Muscle layer of duodenum (tissue), 2 donors: ENCODE measurements around the gene CADPS.

Experiments
- H3K27ac ChIP-seq: one replicate; pipeline ENCODE4 v1.7.0; 2013; ENCODE audit warnings: mild to moderate bottlenecking, low read length
- H3K27me3 ChIP-seq: one replicate; pipeline ENCODE4 v1.7.0; 2013; ENCODE audit warnings: low read depth, mild to moderate bottlenecking, control low read depth, low read length
- H3K36me3 ChIP-seq, 2 donors: one replicate each; pipeline ENCODE4 v1.7.0; 2013; ENCODE audit warnings: low read length in 2 of 2, control low read depth in 1 of 2, mild to moderate bottlenecking in 1 of 2; ENCODE audit not compliant: insufficient read depth in 2 of 2, control insufficient read depth in 1 of 2
- H3K4me1 ChIP-seq, 2 donors: one replicate each; pipeline ENCODE4 v1.7.0; 2013; ENCODE audit warnings: low read length in 2 of 2, mild to moderate bottlenecking in 2 of 2, control low read depth in 1 of 2, moderate library complexity in 1 of 2; ENCODE audit not compliant: insufficient read depth in 2 of 2, control insufficient read depth in 1 of 2
- H3K4me3 ChIP-seq, 2 donors: one replicate each; pipeline ENCODE4 v1.7.0; 2013; ENCODE audit warnings: low read length in 2 of 2, low read depth in 1 of 2, mild to moderate bottlenecking in 1 of 2
- H3K9me3 ChIP-seq, 2 donors: one replicate each; pipeline ENCODE4 v1.7.0; 2013; ENCODE audit warnings: low read length in 2 of 2, control low read depth in 1 of 2, mild to moderate bottlenecking in 1 of 2; ENCODE audit not compliant: control insufficient read depth in 1 of 2
- donor health status: healthy.

CADPS gene

DNA sequence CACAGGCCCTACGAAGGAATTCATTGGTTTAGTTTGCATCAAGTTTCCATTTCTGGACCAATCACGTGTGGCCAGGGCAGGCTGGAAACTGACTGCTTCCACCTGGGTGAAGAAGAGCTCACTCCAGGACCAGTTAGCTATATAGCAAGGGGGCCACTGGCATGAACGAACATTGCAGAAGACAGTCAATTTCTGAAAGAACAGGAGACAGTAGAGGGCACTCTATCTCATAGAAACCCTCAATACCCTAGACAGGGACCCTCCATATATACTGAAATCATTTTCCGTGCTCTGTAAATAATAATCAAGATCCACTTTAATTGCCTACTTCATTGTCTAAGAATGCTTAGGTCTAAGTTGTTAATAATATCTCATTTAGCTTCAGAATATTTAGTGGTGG is 215.6 kb downstream of the CADPS start:
- no peak overlapping the region for H3K27ac ChIP-seq
- no peaks in the 10 kb centered on the region for H3K36me3 ChIP-seq
- H3K4me1 ChIP-seq = no peaks in the 10 kb centered on the region
- no peak overlapping the region for H3K4me3 ChIP-seq
- H3K9me3 ChIP-seq = no peaks in the 10 kb centered on the region
- no peaks in the 10 kb centered on the region for H3K27me3 ChIP-seq

DNA sequence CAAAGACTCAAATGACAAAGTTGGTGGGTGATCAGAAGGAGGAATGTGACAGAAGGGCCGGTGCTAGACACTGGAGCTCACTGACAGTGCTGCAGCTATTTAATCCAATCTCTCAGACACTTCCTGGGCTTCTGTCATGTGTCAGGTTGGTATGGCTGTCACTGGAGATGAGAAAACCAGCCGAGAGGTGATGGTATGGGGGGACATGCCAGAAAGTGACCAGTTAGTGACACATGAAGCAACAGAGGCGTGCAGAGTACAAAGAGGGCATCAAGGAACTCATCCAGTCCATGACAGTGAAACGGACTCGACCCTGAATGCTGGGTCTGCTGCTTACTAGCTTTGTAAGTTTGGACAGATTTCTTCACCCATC is 219.5 kb downstream of the CADPS start:
- no peaks in the 10 kb centered on the region for H3K4me1 ChIP-seq

GRCh38 chr3:62655056-62655690 is 220.0 kb downstream of the CADPS start:
- no peaks in the 10 kb centered on the region for H3K27me3 ChIP-seq
- H3K4me3 ChIP-seq = no peak overlapping the region
- no peaks in the 10 kb centered on the region for H3K36me3 ChIP-seq
- no peaks in the 10 kb centered on the region for H3K9me3 ChIP-seq
- no peak overlapping the region for H3K27ac ChIP-seq
- H3K4me1 ChIP-seq = no peaks in the 10 kb centered on the region

More for the DNA sequence above, 219.5 kb downstream of the CADPS start:
- no peaks in the 10 kb centered on the region for H3K27me3 ChIP-seq
- H3K27ac ChIP-seq = no peak overlapping the region
- H3K36me3 ChIP-seq = no peaks in the 10 kb centered on the region
- H3K9me3 ChIP-seq = no peaks in the 10 kb centered on the region
- no peak overlapping the region for H3K4me3 ChIP-seq

DNA sequence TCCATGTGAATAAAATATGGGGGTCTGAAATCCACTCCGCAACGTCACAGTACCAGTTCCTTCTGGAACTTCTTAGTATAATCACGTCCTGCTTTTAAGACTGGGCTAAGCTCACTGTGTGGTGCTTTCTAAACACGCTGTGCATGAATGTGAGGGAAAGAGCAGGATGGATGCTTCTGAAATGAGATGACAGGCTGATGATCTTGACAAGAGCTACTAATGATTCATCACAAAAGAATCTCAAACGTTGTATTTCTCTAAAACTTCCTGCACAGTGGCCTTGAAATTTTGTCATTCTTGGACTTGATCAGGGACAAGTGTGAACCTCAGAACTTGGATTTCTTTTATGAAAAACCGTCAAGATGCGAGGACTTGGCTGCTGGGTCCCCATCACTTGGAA is 221.4 kb downstream of the CADPS start:
- Histone ChIP-seq H3K27me3 (no peaks in the 10 kb centered on the region), H3K4me1 (no peaks in the 10 kb centered on the region), H3K36me3 (no peaks in the 10 kb centered on the region), H3K4me3 (no peak overlapping the region), H3K9me3 (no peaks in the 10 kb centered on the region), H3K27ac (no peak overlapping the region)

DNA sequence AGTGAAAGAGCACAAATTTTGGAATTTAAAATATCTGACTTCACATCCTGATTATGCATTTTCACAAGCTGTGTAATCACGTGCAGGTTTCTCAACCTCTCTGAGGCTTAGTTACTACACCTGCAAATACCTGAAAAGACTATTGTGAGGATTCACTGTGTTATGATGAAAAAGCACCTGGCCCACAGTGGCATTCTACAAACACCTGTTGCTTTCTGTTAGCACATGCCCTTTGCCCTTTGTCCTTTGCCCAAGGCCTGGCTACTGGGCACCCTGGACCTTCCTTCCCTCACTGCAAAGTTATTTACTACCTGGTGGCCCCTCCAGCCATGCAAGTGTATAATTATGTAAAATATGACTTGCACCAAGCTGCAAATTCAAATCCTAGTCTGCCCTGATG is 227.5 kb downstream of the CADPS start:
- H3K27me3 ChIP-seq = no peaks in the 10 kb centered on the region
- no peaks in the 10 kb centered on the region for H3K9me3 ChIP-seq
- no peak overlapping the region for H3K4me3 ChIP-seq
- H3K36me3 ChIP-seq = no peaks in the 10 kb centered on the region
- no peaks in the 10 kb centered on the region for H3K4me1 ChIP-seq
- no peak overlapping the region for H3K27ac ChIP-seq

DNA sequence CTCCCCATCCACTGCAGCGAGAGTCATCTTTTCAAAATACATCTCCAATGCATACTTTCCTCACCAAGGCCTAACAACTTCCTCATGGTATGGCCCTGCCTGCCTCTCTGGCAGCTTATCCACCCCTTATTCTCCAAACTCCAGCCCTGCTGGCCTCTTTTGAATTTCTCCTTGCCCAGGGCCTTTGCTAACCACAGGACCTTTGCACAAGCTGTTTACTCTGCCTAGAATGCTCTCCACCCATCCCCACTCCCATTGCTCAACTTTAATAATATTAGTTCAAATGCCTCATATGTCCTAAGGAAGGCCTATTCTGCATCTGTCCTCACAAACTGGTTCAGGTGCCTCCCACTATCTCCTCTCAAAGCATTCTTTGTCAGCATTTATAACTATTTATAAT is 230.7 kb downstream of the CADPS start:
- no peaks in the 10 kb centered on the region for H3K27me3 ChIP-seq
- H3K27ac ChIP-seq = no peak overlapping the region
- no peak overlapping the region for H3K4me3 ChIP-seq
- H3K4me1 ChIP-seq = no peaks in the 10 kb centered on the region
- no peaks in the 10 kb centered on the region for H3K9me3 ChIP-seq
- no peaks in the 10 kb centered on the region for H3K36me3 ChIP-seq

DNA sequence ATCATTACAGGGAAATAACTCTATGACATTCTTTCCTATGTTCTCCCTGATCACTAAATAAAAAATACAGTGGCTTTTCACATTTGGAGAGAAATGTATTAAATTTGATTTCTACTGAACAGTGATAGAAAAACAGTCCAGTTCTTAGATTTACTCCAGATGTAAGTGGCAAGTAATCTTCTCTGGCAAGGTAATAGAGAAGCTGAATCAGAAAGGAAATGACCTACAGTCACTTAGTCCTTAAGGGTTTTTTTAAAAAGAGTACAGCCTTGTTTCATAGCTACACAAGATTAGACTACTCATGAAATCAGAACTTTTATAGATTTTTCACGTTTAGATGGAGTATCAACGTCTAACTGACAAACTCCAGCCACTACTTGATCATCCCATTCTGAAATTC is 236.9 kb downstream of the CADPS start:
- Histone ChIP-seq H3K4me1 (no peaks in the 10 kb centered on the region), H3K9me3 (no peaks in the 10 kb centered on the region), H3K27me3 (no peaks in the 10 kb centered on the region), H3K4me3 (no peak overlapping the region), H3K27ac (no peak overlapping the region), H3K36me3 (no peaks in the 10 kb centered on the region)

DNA sequence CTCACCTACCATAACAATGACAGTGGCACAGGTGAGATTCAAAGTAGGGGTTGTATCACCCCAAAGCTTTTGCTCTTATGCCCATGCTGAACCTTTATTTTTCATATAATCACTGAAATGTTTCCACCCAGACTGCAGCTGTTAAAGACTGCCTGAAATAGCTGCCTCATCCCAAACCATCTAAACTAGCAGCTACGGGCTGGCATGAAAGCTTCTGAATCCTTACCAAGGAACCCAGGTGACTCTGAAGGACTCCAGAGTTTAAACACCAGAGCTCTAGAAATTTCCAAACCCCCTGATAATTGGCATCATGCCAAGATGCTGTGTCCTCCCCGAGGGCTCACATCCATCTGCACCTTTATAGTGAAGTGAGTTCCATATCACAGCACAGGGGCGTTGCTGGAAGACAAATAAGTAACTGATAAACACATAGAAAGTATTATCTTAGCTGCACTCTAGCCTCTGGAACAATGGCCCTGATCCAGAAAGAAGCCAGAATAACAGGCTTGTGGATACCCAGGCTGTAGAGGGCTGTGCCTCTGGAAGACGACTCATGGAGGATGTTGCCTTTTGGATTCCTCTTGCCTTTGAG is 238.9 kb downstream of the CADPS start:
- H3K27ac ChIP-seq = no peak overlapping the region
- H3K27me3 ChIP-seq = no peaks in the 10 kb centered on the region
- H3K9me3 ChIP-seq = no peaks in the 10 kb centered on the region
- H3K36me3 ChIP-seq = no peaks in the 10 kb centered on the region
- H3K4me1 ChIP-seq = no peaks in the 10 kb centered on the region
- H3K4me3 ChIP-seq = no peak overlapping the region

GRCh38 chr3:62632510-62633294 is 242.5 kb downstream of the CADPS start:
- Histone ChIP-seq H3K4me3 (no peak overlapping the region), H3K27me3 (no peaks in the 10 kb centered on the region), H3K9me3 (no peaks in the 10 kb centered on the region), H3K27ac (no peak overlapping the region), H3K36me3 (no peaks in the 10 kb centered on the region), H3K4me1 (no peaks in the 10 kb centered on the region)

DNA sequence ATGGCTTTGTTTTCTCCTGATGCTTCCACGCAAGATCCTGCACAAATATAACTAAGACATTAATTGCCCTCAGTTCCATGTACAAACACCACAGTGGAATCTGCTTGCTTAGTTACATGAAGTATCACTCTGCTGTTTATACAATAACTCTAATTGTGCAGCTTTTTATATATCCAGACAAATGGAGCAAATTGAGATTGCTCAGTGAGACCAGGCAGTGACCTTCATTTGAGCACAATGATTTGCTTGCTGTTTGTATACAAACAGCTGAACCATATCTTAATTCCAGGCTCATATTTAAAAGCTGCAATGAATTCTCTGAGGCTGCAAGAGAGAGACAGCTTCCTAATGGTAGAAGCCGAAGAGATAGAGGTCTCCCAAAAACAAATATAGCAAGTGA is 243.7 kb downstream of the CADPS start:
- H3K36me3 ChIP-seq = no peaks in the 10 kb centered on the region
- no peaks in the 10 kb centered on the region for H3K4me1 ChIP-seq
- no peaks in the 10 kb centered on the region for H3K27me3 ChIP-seq
- H3K4me3 ChIP-seq = no peak overlapping the region
- no peaks in the 10 kb centered on the region for H3K9me3 ChIP-seq
- H3K27ac ChIP-seq = no peak overlapping the region

DNA sequence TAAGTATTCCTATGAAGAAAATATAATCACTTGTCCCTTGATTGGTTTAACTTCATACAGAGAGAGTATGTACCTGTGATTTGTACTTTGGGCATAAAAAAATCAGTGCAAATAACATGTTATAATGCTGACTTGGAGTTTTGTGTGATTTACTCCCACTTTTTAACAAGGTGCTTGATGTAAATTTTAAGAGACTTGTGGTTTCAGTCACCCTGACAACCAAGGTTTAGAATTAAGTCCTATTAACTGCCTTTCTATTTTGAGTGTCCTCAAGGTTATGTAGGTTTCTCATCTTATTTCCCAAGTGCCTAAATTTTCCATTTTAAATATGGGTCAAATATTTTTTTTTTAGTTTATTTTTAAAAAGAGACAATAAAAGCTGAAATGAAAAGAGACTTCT is 244.6 kb downstream of the CADPS start:
- no peaks in the 10 kb centered on the region for H3K9me3 ChIP-seq
- H3K27me3 ChIP-seq = no peaks in the 10 kb centered on the region
- no peaks in the 10 kb centered on the region for H3K4me1 ChIP-seq
- no peaks in the 10 kb centered on the region for H3K36me3 ChIP-seq
- H3K4me3 ChIP-seq = no peak overlapping the region
- no peak overlapping the region for H3K27ac ChIP-seq
